HCT116 (cell line): ENCODE data around the gene ARHGEF25. TPM values are rescaled to one million over a fixed set of nuclear protein-coding genes. Genes with fewer than 3 reads are reported as not detected.

Source experiments
- ATAC-seq: fragments of 200-7000 bp; cut with Tn5 transposase; 2 replicates; pipeline ENCODE4 v1.9.1; 2020; ENCODE audit warnings: mild to moderate bottlenecking, moderate library complexity
- BruUV-seq: library from RNA; stranded (reverse); fragments of 400-500 nt; replicated peaks from 2 replicates; lab custom pipeline; 2021; lab: Mats Ljungman, UMichigan
- CTCF ChIA-PET: fragments of 300-600 bp; sonication (Branson Sonifier 250); formaldehyde crosslinking; loops from one replicate; lab custom pipeline; 2021; ENCODE audit warnings: antibody characterized with exemption; lab: Charles Lee
- POLR2A ChIA-PET: fragments of 300-600, 350-600 bp; sonication (Branson Sonifier 250); formaldehyde crosslinking; loops from one replicate; lab custom pipeline; 2021; ENCODE audit warnings: antibody characterized with exemption; lab: Charles Lee
- RAD21 ChIA-PET, 2 experiments: fragments of 300-600 bp; sonication (Branson Sonifier 250); formaldehyde crosslinking; loops; one replicate each; lab custom pipeline; 2023; ENCODE audit warnings: low total read pairs in 2 of 2; ENCODE audit not compliant: uncharacterized antibody in 2 of 2, unreplicated experiment in 2 of 2, low non-redundant PET in 1 of 2; lab: Charles Lee
- DNase-seq: peaks from one replicate; pipeline ENCODE4 v3.0.0-alpha.2; 2010; ENCODE audit warnings: low read depth, low spot score
- H2AFZ ChIP-seq: fragments of 200-600 bp; shearing (Covaris generic), sonication (generic); 2 replicates; pipeline ENCODE4 v1.6.1; 2017; ENCODE audit warnings: low read depth, mixed run types, mixed read lengths, antibody characterized with exemption, low read length; ENCODE audit not compliant: poor library complexity, severe bottlenecking
- H3K27ac ChIP-seq: 2 replicates; pipeline ENCODE4 v1.5.1; 2012; ENCODE audit warnings: low read depth, low read length
- H3K27me3 ChIP-seq: fragments of 200-600 bp; sonication (generic); 2 replicates; pipeline ENCODE4 v1.6.1; 2016; ENCODE audit warnings: mixed run types, low read length, mixed read lengths; ENCODE audit not compliant: insufficient read depth
- H3K36me3 ChIP-seq, 2 experiments: fragments of 200-500 bp in 1 of 2; fragments of 200-600 bp in 1 of 2; sonication (Bioruptor generic) in 1 of 2; sonication (generic) in 1 of 2; 2 replicates each; pipeline versions ENCODE4 v1.5.1 to v1.6.1; 2014 to 2016; ENCODE audit warnings: low read length in 2 of 2, inconsistent platforms in 1 of 2, mixed read lengths in 1 of 2, mixed run types in 1 of 2; ENCODE audit not compliant: insufficient read depth in 2 of 2, control insufficient read depth in 1 of 2
- H3K4me1 ChIP-seq, 2 experiments: fragments of 200-600 bp in 1 of 2; sonication (generic) in 1 of 2; 2 replicates each; pipeline versions ENCODE4 v1.5.1 to v1.6.1; 2012 to 2017; ENCODE audit warnings: low read length in 2 of 2, inconsistent platforms in 1 of 2, mild to moderate bottlenecking in 1 of 2, mixed read lengths in 1 of 2, mixed run types in 1 of 2, moderate library complexity in 1 of 2; ENCODE audit not compliant: insufficient read depth in 2 of 2, control insufficient read depth in 1 of 2
- H3K4me2 ChIP-seq: fragments of 200-600 bp; sonication (generic); 2 replicates; pipeline ENCODE4 v1.6.1; 2017; ENCODE audit warnings: mixed run types, low read length, mixed read lengths
- H3K4me3 ChIP-seq, 2 experiments: fragments of 200-600 bp in 1 of 2; sonication (generic) in 1 of 2; replicated peaks in 1 of 2; 2 replicates each; pipeline ENCODE4 v1.5.1; 2011 to 2016; ENCODE audit warnings: low read length in 2 of 2, control low read depth in 1 of 2, low read depth in 1 of 2, mild to moderate bottlenecking in 1 of 2, mixed read lengths in 1 of 2, mixed run types in 1 of 2
- H3K79me2 ChIP-seq: fragments of 200-600 bp; sonication (generic); 2 replicates; pipeline ENCODE4 v1.6.1; 2017; ENCODE audit warnings: mild to moderate bottlenecking, mixed run types, low read length, moderate library complexity, mixed read lengths; ENCODE audit not compliant: insufficient read depth
- H3K9ac ChIP-seq: fragments of 200-600 bp; sonication (generic); 2 replicates; pipeline ENCODE4 v1.6.1; 2016; ENCODE audit warnings: low read length, mixed read lengths
- H3K9me2 ChIP-seq: fragments of 200-600 bp; sonication (generic), shearing (Covaris generic); 2 replicates; pipeline ENCODE4 v1.6.1; 2017; ENCODE audit warnings: mixed run types, mild to moderate bottlenecking, moderate library complexity; ENCODE audit not compliant: insufficient read depth
- H3K9me3 ChIP-seq, 2 experiments: fragments of 200-500 bp in 1 of 2; fragments of 200-600 bp in 1 of 2; sonication (Bioruptor generic) in 1 of 2; sonication (generic) in 1 of 2; 2 replicates each; pipeline ENCODE4 v1.6.1; 2014 to 2017; ENCODE audit warnings: low read length in 2 of 2, mixed read lengths in 2 of 2, inconsistent platforms in 1 of 2, low read depth in 1 of 2, mild to moderate bottlenecking in 1 of 2, mixed run types in 1 of 2, moderate library complexity in 1 of 2; ENCODE audit not compliant: control insufficient read depth in 1 of 2, insufficient read depth in 1 of 2
- H4K20me1 ChIP-seq: fragments of 200-600 bp; sonication (generic), shearing (Covaris generic); 2 replicates; pipeline ENCODE4 v1.6.1; 2017; ENCODE audit warnings: mixed run types, mild to moderate bottlenecking, moderate library complexity; ENCODE audit not compliant: insufficient read depth
- SIN3A ChIP-seq: IDR thresholded peaks from 2 replicates; pipeline ENCODE4 v1.6.1; 2012; ENCODE audit warnings: low read depth
- intact Hi-C: fragments of 100-400 bp; cut with micrococcal nuclease; formaldehyde crosslinking; loops from 2 replicates; pipeline ENCODE4 v1.10.0; 2022
- total RNA-seq: library from RNA; stranded (reverse); gene quantifications from one replicate; pipeline ENCODE4 v1.2.1, GENCODE V29; 2021; ENCODE audit not compliant: unreplicated experiment
- TF ChIP-seq, protein P1 (sequence below), 3 experiments: fragments of 200-600 bp in 1 of 3; sonication (generic) in 1 of 3; IDR thresholded peaks in 2 of 3; conservative IDR thresholded peaks in 1 of 3; 2 replicates each; pipeline ENCODE4 v1.5.1; 2012 to 2017; ENCODE audit warnings: low read depth in 2 of 3, low read length in 2 of 3, antibody characterized with exemption in 1 of 3, borderline replicate concordance in 1 of 3, control low read depth in 1 of 3, mild to moderate bottlenecking in 1 of 3, mixed read lengths in 1 of 3, mixed run types in 1 of 3, moderate library complexity in 1 of 3; ENCODE audit not compliant: insufficient read depth in 1 of 3
- TF ChIP-seq, protein P2 (sequence below): IDR thresholded peaks from 2 replicates; pipeline ENCODE4 v1.6.1; 2012

Gene ARHGEF25
- total RNA-seq, 1 experiment from 2014 or later = 3.6 TPM

DNA sequence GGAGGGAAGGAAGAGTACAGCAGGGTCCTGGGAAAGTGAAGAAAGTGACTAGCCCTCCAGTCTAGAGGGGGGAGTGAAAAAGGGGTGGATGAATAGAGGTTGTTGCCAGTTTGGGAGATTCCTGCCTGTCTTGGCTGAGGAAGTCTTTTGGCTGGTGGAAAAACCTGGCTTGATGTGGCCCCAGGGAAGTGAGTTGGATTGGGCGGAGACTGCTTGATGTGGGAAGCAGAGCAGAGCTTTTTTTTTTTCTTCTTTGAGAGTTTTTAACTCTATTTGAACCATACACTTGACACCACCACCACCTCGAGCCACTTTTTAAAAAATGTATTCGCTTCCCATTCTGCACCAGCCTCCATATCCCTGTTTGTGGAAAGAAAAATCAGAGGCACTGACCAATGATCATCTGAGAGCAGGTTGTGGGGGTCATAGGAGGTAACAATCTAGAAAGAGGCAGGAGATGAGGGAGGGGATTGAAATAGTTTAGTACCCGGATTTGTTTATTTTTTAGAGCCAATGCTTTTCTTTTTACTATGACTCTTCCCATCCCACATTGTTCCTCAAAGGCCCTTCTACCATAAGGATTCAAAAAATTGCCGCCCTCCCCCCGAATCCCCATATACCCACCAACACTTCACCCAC is 7.3 kb upstream of the ARHGEF25 start (continued):
- TF ChIP-seq, protein P1, sequence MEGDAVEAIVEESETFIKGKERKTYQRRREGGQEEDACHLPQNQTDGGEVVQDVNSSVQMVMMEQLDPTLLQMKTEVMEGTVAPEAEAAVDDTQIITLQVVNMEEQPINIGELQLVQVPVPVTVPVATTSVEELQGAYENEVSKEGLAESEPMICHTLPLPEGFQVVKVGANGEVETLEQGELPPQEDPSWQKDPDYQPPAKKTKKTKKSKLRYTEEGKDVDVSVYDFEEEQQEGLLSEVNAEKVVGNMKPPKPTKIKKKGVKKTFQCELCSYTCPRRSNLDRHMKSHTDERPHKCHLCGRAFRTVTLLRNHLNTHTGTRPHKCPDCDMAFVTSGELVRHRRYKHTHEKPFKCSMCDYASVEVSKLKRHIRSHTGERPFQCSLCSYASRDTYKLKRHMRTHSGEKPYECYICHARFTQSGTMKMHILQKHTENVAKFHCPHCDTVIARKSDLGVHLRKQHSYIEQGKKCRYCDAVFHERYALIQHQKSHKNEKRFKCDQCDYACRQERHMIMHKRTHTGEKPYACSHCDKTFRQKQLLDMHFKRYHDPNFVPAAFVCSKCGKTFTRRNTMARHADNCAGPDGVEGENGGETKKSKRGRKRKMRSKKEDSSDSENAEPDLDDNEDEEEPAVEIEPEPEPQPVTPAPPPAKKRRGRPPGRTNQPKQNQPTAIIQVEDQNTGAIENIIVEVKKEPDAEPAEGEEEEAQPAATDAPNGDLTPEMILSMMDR (IDR thresholded peaks at IDR 0.05 in 2 of 3, conservative IDR thresholded peaks at IDR 0.05 in 1 of 3; ENCODE audit: borderline replicate concordance in 1 of 3, insufficient read depth in 1 of 3, low read depth in 2 of 3, low read length in 2 of 3) = no peak

DNA sequence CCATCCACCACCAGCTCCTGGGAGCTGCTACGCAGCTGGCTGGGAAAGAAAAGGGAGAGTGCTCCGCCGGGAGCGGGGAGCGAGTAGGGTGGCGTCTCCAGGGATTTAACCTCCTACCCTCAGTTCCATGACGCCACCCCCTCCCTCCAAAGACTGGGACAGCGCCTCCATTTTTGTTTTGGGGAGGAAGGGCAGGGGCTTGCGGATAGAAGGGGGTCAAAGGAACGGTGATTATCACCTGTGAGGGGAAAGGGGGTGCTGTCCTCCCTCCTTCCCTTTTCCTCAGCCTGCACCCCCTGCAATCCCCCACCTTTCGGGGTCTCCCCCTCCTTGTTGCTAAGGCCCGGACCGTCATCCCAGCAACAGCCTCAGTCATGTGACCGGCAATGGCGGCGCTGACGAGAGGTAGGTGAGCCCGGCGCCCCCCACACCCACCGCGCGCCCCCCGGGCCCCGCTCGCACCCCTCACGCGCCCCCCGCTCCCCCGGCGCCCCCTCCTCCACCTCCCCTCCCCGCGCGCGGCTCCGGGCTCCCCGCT is 6.7 kb upstream of the ARHGEF25 start, which contains the start of gene DTX3:
DTX3 (plus strand) TSS at position 371 of the 538 bp plus-strand sequence. CDS start 1,694 bp downstream, outside the sequence.
- ATAC-seq (no peak), DNase-seq (no peak)
- RAD21 ChIA-PET = no interaction called here
- Histone ChIP-seq H3K9ac (no peak within 1 kb of the TSS), H3K27me3 (no peaks in the 10 kb centered on the region), H3K4me1 (peaks cover 2 to 6% of the 10 kb centered on the region in 2 experiments; a peak in 2 of 4 replicates), H2AFZ (no peak within 1 kb of the TSS), H3K9me3 (no peaks in the 10 kb centered on the region), H3K27ac (no peak within 1 kb of the TSS), H3K4me3 (no peak within 1 kb of the TSS), H3K4me2 (no peak within 1 kb of the TSS), H3K79me2 (no peaks in the 10 kb centered on the region), H3K9me2 (no peaks in the 10 kb centered on the region), H3K36me3 (peaks cover 8 to 12% of the 10 kb centered on the region in 2 experiments; a peak in 2 of 4 replicates), H4K20me1 (no peaks in the 10 kb centered on the region)
- no peak for TF ChIP-seq SIN3A
- TF ChIP-seq, protein P2, sequence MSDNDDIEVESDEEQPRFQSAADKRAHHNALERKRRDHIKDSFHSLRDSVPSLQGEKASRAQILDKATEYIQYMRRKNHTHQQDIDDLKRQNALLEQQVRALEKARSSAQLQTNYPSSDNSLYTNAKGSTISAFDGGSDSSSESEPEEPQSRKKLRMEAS = no peak
- BruUV-seq = no TSS peak
- POLR2A ChIA-PET = no interaction called here
- intact Hi-C loops = no loop called here
- CTCF ChIA-PET = interaction anchor here (1.7 kb wide), 1 partner anchor 21 kb away, joined by 5 read pairs; no protein-coding TSS in a partner anchor
